Measurements from ENCODE around the gene CNTNAP2.

The CNTNAP2 gene

DNA sequence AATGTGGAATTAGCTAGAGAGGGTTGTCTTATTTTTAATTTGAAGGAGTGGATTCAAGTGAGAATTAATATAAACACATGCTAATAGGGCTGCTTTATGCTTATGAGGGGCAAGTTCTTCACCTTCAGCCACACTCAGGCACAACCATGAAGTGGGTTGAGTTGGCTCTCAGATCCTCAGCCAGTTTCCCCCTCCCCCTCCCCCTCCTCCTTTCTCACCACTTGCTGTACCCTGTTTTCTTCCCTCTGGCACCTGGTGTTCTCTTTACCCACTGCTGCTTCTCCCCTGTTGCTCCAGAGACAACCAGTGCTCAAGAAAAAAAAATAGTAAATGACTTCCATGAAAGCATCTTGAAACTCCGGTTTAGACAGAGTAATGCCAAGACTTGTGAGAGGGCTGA lies 1083.3 kb downstream of the CNTNAP2 start:
- no peak overlapping the region for H3K4me3 ChIP-seq (ENCODE audit: low read depth, low read length)
- TF ChIP-seq, protein P1, sequence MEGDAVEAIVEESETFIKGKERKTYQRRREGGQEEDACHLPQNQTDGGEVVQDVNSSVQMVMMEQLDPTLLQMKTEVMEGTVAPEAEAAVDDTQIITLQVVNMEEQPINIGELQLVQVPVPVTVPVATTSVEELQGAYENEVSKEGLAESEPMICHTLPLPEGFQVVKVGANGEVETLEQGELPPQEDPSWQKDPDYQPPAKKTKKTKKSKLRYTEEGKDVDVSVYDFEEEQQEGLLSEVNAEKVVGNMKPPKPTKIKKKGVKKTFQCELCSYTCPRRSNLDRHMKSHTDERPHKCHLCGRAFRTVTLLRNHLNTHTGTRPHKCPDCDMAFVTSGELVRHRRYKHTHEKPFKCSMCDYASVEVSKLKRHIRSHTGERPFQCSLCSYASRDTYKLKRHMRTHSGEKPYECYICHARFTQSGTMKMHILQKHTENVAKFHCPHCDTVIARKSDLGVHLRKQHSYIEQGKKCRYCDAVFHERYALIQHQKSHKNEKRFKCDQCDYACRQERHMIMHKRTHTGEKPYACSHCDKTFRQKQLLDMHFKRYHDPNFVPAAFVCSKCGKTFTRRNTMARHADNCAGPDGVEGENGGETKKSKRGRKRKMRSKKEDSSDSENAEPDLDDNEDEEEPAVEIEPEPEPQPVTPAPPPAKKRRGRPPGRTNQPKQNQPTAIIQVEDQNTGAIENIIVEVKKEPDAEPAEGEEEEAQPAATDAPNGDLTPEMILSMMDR (IDR thresholded peaks at IDR 0.05; ENCODE audit: low read depth, low read length) = no peak

DNA sequence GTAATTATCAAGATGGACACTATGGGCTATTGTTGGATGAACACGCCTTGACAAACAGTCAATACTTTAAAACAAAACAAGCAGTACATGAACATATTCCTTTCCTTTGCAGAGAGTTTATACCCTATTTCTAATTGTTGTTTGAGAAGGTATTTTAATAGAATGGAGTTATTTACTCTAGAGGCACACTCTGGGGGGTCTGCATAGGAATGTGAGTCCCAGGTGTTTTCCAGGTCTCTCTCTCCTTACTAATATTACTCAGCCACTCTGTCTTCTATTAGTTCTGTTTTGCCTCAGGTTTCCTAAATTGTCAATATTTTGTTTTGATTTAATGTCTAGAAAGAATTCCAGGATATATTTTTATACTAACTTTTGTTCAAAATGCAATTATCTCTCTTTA lies 1091.4 kb downstream of the CNTNAP2 start:
- H3K4me3 ChIP-seq (ENCODE audit: low read depth, low read length) = no peak overlapping the region
- TF ChIP-seq, protein P1 (IDR thresholded peaks at IDR 0.05; ENCODE audit: low read depth, low read length) = no peak

DNA sequence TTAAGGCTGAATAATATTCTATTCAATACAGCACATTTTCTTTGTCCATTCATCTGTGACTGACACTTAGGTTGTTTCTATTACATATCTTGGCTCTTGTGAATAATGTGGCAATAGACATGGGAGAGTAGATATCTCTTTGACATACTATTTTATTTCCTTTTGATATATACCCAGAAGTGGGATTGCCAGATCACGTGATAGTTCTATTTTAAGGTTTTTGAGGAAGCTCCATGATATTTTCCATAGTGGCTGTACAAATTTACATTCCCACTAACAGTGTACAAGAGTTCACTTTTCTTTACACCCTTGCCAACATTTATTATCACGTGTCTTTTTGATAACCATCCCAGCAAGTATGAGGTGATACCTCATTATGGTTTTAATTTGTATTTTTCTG lies 1114.7 kb downstream of the CNTNAP2 start:
- no peak overlapping the region for H3K4me3 ChIP-seq (ENCODE audit: low read depth, low read length)
- TF ChIP-seq, protein P1 (IDR thresholded peaks at IDR 0.05; ENCODE audit: low read depth, low read length) = no peak

DNA sequence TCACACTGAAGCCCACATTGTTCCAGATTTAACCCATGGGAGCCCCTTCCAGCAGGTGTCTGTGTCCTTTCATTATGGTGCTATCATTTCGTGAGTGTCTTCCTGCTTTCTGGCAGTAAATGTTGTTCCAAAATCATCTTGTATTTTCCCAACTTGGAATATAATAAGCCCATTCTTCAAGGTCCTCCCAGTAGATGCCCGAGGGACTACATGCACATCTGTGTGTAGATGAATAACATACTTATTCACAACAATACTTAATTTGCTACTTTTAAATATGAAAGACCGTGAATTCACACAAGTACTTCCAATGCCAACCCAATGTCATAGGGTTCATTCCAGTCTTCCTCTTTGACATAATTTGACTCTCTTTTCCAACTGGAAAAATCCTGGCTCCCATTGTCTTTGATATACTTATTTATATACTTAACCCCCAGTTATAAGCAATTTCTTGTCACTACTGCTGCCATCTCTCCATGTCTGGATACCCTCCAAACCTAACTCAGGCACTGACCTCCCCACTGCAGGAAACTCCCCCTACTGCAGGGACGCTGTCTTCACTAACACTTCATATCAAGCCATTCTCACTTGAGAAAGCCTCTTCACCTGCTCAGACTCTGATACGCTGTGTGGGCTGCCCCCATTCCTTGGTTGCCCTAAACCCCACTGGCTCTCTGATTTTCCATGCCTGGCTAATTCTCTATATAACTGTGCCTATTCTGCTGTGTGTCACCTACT lies 1119.2 kb downstream of the CNTNAP2 start:
- TF ChIP-seq, protein P1 (IDR thresholded peaks at IDR 0.05; ENCODE audit: low read depth, low read length) = no peak
- no peak overlapping the region for H3K4me3 ChIP-seq (ENCODE audit: low read depth, low read length)

DNA sequence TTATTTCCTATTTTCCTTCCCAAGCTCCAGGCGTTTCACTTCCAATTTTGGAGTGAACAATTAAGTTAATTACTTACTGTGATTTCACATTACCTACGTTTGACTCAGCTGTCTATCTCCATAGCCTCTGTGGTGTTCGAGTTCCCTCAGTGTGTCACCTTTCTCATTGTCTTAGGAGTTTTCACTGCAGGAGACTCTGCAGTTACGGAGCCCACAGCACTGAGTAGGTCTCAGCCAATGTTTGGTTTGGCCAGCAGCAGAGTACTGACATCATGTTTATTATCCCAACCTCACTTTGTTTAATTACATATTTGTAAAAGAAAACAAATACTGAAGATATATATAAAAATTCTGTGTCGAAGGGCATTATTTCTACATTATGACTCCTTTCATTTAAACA lies 1123.9 kb downstream of the CNTNAP2 start:
- H3K4me3 ChIP-seq (ENCODE audit: low read depth, low read length) = no peak overlapping the region
- TF ChIP-seq, protein P1 (IDR thresholded peaks at IDR 0.05; ENCODE audit: low read depth, low read length) = no peak

DNA sequence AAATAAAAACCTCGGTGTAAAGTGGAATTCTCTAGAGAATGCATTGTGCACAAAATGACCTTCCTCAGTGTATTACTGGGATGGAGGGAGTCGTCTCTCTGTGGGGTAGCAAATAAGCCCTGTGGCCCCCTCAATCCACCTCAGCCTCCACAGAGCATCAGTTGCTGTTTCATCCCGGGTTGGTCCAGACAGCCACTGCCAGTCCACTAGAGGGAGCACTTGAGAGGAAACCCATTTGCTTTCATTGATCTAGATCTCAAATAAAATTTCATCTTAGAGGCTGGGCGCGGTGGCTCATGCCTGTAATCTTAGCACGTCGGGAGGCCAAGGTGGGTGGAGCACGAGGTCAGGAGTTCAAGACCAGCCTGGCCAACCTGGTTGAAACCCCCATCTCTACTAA lies 1128.7 kb downstream of the CNTNAP2 start:
- TF ChIP-seq, protein P1 (IDR thresholded peaks at IDR 0.05; ENCODE audit: low read depth, low read length) = peak; percentile 54
- H3K4me3 ChIP-seq (ENCODE audit: low read depth, low read length) = no peak overlapping the region

DNA sequence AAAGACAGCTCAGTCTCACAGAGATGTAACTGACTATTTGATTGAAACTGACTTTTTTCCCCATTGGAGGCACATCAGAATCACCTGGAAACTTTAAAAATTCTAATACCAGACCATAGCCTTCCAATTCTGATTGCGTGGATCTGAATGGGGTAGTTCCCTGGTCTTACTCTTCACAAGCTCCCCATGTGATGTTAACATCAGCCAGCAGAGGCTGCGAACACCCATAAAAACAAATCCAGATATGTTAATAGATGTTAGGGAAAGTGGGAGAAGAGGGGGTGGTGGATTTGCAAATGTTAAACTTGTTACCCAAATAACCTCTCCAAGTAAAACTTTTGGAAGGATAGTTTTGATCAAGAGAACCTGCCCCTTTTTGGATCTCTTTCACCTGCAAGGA lies 1133.4 kb downstream of the CNTNAP2 start:
- TF ChIP-seq, protein P1 (IDR thresholded peaks at IDR 0.05; ENCODE audit: low read depth, low read length) = no peak
- H3K4me3 ChIP-seq (ENCODE audit: low read depth, low read length) = no peak overlapping the region

Measured in WI38 (cell line).